Measurements from ENCODE around the gene AUTS2.
"Not testable (repeated sequence)": the region's sequence is repeated elsewhere in the genome, so short reads cannot be mapped to it uniquely, and the experiment has no call there.

AUTS2 gene

DNA sequence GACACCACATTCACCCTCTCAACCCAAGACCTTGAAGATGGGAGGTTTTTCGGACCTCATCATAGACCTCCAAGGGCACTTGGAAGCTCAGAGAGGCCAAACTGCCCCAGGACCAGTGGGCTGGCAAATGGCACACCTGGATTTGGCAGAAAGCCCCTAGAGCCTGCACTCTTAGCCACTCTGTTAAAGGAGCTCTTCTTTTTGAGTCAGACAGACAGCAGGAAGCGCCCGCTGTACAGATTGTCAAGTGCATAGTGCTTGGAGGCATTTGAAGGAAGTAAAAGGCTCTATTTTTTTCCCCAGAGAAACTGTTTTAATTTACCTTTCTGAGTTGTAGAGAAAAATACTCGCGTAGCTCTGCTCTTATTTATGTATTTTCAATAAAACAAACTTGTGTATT lies 1125.1 kb downstream of the AUTS2 start:
- DNase-seq (ENCODE audit: low read depth), result no peak

DNA sequence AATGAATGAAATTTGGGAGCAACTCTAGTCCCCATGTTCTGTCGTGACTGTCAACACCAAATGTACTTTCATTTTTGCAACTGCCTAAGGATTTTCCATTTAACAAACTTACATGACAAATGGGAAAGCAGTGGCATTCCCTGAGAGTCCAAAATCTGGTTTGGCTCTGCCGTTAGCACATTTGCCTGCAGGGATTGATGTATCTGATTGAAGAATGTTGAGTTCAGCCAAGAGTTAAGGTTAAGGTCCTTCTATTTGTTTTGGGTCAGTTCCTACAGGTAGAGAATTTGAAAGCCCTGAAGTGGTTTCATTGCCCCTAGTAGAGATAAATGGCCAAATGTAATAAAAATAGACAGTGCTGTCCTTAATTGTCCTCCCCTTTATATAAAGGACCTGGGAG lies 1127.2 kb downstream of the AUTS2 start:
- DNase-seq (ENCODE audit: low read depth), result no peak

DNA sequence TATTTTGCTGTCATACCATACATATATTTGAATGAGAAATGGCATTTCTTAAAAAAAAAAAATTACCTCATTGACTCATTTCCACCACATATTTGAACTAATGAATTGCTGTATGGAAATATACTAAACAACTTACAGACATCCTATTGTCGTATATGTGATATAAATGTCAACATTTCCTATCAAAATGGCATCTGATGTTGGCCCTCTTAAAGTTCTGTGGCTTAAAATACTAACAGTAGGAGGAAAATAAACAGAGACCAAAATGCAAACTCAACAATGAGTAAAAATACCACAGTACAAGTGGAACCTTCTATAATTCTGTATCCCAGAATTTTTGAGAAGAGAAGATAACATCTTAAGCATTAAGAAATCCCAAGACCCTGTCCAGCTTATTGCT lies 1128.0 kb downstream of the AUTS2 start:
- no peak for DNase-seq (ENCODE audit: low read depth)

DNA sequence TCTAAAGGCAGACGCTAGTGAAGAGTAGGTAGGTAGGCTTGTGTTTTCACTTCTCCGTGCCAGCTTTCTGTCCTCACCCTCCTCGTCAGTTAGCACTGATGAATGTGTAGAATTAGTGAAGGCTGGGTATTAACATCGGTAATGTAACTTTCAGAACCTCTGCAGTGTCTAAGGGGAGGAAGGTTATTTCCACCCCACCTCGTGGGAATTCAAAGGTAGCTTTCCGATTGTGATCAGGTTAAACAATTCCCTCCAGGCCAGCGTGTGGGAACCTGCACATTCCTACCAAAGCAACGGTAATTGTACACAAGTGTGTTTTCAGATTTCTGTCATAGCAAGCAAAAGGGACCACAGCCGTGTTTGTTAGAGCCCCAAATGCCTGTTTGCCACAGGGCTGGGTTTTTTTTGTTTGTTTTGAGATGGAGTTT lies 1128.7 kb downstream of the AUTS2 start:
- DNase-seq (ENCODE audit: low read depth), result no peak

DNA sequence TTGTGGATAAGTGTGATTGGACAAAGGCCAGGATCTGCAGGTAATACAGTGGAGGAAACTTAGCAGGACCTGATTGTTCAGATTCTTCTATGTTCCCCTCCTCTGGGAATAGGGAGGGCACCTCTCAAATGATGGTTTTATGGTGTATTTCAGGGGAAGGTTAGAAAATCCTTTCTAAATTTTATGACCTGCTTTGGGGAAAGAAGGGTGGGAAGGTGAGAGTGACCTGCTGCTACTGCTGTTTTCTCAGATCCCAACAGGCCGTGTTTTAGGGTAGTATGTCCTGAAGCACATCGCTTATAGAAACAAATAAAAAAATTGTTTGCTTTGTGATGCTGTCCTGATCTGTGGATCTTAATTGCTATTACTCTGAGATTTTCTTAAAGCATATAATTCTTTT lies 1129.6 kb downstream of the AUTS2 start:
- no peak for DNase-seq (ENCODE audit: low read depth)

DNA sequence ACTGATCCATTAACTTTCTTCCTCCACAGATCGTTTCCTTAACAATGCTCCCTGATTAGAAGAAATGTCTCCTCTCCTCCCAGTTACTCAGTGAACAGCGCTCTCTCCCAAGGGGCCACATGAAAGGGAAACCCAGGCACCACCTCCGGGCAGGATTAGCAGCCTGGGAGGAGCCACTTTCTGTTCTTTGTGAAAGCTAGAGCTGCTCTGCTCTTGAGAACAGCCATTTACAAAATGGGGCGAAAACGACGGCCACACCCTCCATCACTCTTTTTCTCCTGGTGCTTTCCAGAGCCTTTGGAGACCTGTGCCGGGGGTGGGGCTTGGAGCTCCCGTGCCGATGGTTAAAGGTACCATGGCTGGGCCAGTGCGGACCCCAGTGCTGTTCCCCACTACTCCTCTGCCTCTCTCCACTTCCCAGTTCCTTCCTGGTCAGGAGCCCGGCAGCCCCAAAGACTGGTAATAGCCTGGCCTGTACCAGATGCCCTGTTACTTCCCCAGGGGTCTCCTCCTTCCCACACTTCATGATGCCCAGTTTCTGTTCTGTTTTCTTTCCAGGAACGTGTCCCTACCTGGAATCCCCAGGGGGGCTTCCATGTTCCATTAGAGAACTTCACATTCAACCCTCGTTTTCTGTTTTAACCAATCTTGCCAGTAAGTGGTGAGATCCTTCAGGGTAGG lies 1130.7 kb downstream of the AUTS2 start:
- no peak for DNase-seq (ENCODE audit: low read depth)

- not testable (repeated sequence) for DNase-seq (ENCODE audit: low read depth)
These were observed 1131.4 kb downstream of the AUTS2 start for GRCh38 chr7:70729553-70730157.

DNA sequence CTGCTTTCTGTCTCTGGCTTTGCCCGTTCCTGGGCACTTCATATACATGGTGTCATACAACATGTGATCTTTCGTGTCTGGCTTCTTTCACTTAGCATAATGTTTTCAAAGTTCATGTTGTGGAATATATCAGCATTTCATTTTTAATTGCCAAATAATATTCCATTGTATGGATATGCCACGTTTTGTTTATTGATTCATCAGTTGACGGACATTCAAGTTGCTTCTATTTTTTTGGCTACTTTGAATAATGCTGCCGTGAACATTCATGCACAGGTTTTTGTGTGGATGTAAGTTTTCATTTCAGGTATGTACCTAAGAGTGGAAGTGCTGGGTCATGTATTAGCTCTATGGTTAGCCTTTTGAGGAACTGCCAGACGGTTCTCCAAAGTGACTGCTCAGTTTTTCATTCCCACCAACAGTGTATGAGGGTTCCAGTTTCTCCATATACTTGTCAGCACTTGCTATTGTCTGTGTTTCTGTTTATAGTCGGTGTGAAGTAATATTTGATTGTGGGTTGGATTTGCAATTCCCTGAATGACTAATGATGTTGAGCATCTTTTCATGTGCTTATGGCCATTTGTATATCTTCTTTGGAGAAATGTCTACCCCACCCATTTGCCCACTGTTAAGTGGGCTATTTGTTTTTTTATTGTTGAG lies 1132.3 kb downstream of the AUTS2 start:
- DNase-seq (ENCODE audit: low read depth), result no peak

DNA sequence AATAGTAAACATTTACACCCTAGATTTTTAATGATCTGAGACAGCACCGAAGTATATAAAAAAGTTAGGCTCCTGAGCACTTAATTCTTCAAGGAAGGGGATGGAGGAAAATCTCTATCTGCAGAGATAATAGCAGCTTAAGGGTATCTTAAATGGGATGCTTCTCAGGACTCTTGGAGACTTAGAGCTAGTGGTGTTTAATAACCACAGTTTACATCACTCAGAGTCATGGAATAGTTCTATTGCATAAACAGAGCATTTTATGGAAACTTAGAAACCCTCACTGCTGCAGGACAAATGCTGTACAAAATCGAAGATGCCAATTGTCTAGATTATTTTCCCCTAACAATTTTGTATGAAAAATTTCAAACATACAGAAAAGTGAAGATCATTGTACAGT lies 1134.8 kb downstream of the AUTS2 start:
- no peak for DNase-seq (ENCODE audit: low read depth)

DNA sequence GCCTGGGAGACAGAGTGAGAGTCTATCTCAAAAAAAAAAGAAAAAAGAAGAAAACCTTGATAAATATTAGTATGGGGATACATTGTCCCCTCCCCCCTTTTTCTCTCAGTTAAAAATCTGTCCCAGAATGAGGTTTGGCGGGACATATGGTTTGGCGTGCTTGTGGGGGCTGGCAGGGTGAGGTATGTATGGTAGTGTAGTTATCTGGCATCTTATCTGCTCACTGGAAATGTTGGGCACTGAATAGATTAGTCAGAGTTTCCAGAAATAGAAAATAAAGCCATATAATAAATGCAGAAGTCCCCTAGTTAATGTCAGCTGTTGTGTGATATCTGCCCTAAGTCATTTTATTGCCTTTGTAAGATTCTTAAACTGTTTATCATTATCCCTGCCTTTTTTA lies 1136.1 kb downstream of the AUTS2 start:
- no peak for DNase-seq (ENCODE audit: low read depth)

GRCh38 chr7:70735313-70735712 lies 1137.0 kb downstream of the AUTS2 start:
- DNase-seq (ENCODE audit: low read depth), result no peak

- no peak for DNase-seq (ENCODE audit: low read depth)
These were observed 1138.6 kb downstream of the AUTS2 start for GRCh38 chr7:70736715-70737460.

DNA sequence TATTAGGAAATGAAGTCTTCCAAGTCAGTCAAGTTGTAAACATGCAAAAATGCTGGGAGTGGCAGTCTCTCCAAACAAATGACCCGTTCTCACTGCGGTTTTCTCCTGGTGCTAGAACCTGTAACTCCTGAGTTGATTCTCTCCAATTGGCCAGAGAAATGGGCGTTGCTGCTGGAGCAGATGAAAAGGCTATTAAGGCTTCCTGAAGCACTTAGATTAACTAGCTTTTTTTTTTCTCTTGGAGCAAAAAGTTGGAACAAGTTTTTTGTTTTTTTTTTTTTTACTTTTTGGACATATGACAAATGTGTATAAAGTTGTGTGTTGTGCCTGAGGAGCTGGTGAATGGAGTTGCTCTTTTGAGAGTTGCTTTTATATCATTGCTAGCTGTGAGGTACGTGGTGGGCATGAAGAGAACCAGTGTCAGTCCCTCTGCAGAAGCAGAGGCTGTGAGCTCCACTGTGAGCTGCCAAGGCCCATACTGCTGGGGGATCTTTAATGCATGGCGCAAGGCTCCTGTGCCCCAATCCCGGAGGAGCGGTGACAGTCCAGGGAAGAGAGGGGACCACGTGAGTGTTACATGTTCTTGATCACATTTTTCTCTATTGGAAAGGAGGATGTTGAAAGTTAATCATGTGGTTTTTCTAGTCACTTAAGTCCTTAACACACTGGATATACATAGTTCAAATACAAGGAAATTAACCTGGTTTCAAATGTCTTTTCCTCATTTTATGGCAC lies 1140.0 kb downstream of the AUTS2 start:
- no peak for DNase-seq (ENCODE audit: low read depth)

DNA sequence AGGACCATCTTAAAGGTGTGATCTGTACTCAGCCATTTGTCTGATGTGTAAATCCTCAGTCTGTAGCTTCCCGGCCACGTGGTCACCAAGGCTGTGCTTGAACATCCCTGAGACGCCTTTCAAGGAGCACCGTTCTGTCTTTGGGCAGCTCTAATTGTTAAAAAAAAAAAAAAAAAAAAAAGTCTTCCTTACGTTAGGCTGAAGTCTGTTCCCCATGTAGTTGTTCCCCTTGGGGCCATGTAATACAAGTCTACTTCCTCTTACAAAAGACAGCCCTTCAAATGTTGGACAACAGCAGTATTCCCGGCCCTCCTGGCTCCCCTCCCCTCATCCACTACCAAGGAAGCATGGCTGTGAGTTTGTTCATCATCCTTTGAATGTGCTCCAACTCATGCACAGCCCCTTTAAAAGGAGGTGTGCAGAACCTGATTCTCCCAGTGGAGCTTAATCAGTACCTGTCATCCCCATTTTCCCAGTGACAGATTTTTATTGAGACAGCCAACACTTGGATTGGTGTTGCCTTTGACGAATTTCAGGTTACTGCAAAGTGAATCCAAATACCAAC lies 1141.5 kb downstream of the AUTS2 start:
- no peak for DNase-seq (ENCODE audit: low read depth)

GRCh38 chr7:70741666-70742065 lies 1143.4 kb downstream of the AUTS2 start:
- no peak for DNase-seq (ENCODE audit: low read depth)

GRCh38 chr7:70743531-70744325 lies 1145.5 kb downstream of the AUTS2 start:
- DNase-seq (ENCODE audit: low read depth), result no peak

DNA sequence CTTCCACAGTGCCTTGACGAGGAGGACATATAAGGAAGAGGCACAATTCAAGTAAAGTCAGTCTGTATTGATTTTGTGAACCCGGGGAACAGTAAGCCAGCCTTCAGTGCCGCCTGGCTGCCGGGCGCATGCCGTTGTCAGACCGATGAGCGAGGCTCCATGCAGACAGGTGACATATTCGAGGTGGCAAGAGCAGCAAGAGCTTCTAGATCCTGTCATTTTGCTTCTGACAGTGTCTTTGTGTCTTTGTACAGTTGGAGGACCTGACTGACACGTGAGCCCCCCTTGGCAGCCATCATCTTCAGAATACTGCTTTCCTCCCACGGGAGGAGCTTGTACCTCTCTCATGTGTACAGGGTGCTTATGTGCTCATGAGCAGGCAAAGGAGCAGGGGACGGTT lies 1146.2 kb downstream of the AUTS2 start:
- no peak for DNase-seq (ENCODE audit: low read depth)

GRCh38 chr7:70749831-70750230 lies 1151.6 kb downstream of the AUTS2 start:
- DNase-seq (ENCODE audit: low read depth), result no peak

- DNase-seq (ENCODE audit: low read depth), result no peak
These were observed 1153.6 kb downstream of the AUTS2 start for GRCh38 chr7:70751895-70752294.

- DNase-seq (ENCODE audit: low read depth), result no peak
These were observed 1154.5 kb downstream of the AUTS2 start for GRCh38 chr7:70752794-70753241.

DNA sequence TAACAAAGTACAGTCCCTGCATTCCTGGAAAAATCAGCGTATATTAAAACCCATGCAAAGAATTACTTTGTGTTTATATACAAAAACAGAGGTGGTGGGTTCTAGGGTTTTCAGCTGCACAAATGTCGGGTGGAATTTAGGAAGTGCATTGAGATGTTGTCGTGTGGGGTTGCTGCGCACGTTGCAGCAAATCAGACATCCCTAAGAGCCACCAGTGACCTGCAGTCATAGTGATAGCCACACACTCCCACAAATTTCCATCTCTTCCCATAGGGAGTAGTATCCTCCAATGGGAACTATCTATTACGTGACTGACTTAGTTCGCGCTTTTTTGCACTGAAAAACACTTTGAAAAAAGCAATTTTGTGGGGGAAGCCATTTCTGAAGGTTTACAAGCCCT lies 1158.5 kb downstream of the AUTS2 start:
- DNase-seq (ENCODE audit: low read depth), result no peak

All from stimulated activated CD8-positive, alpha-beta memory T cell treated with anti-CD3 and anti-CD28 coated beads, Interleukin-15, amount 100 ng/mL, for 24 hours (primary cell).